PFSK-1 (cell line): ENCODE results near the gene CHP2.

ENCODE experiments used
- SIN3A ChIP-seq: IDR thresholded peaks from 2 replicates; pipeline ENCODE4 v1.6.1; 2012; ENCODE audit warnings: mild to moderate bottlenecking, low read length, moderate library complexity, borderline replicate concordance; ENCODE audit not compliant: insufficient read depth
- TAF1 ChIP-seq: IDR thresholded peaks from 2 replicates; pipeline ENCODE4 v1.6.1; 2012; ENCODE audit warnings: low read length, control low read depth, borderline replicate concordance; ENCODE audit not compliant: insufficient read depth

- no peak for TF ChIP-seq SIN3A
- TF ChIP-seq TAF1 = no peak
These were observed 6.2 kb upstream of the CHP2 start for GRCh38 chr16:23748630-23749029.
